Transverse colon (tissue), 4 donors: ENCODE measurements around the gene PLEKHG4B. TPM values are rescaled to one million over a fixed set of nuclear protein-coding genes. Genes with fewer than 3 reads are reported as not detected.

Source experiments
- DNase-seq: peaks from one replicate; pipeline ENCODE4 v3.0.0-alpha.2; 2019
- H3K27ac ChIP-seq, 4 donors: fragments of 200-600 bp; sonication (generic); 2 replicates each; pipeline ENCODE4 v1.5.1; 2016 to 2018; ENCODE audit warnings: inconsistent platforms in 4 of 4
- H3K27me3 ChIP-seq: fragments of 200-600 bp; sonication (generic); 2 replicates; pipeline ENCODE4 v1.5.1; 2017; ENCODE audit warnings: inconsistent platforms
- H3K36me3 ChIP-seq, 4 donors: fragments of 200-600 bp; sonication (generic); 2 replicates each; pipeline ENCODE4 v1.5.1; 2017 to 2019; ENCODE audit warnings: inconsistent platforms in 4 of 4
- H3K4me1 ChIP-seq, 4 donors: fragments of 200-600 bp; sonication (generic); 2 replicates each; pipeline ENCODE4 v1.5.1; 2017 to 2020; ENCODE audit warnings: inconsistent platforms in 4 of 4
- H3K4me3 ChIP-seq, 4 donors: fragments of 200-600 bp; sonication (generic); 1 replicate in 1 of 4; 2 replicates in 3 of 4; pipeline versions ENCODE4 v1.5.1 to v1.6.1; 2017 to 2019; ENCODE audit warnings: inconsistent platforms in 4 of 4
- H3K9me3 ChIP-seq, 2 donors: fragments of 200-600 bp; sonication (generic); 2 replicates each; pipeline ENCODE4 v1.5.1; 2017 to 2019; ENCODE audit warnings: inconsistent platforms in 2 of 2
- CTCF ChIP-seq, 5 experiments: fragments of 200-600 bp in 3 of 5; fragments of 450-650 bp in 2 of 5; sonication (generic) in 3 of 5; IDR thresholded peaks; 1 replicate in 2 of 5; 2 replicates in 3 of 5; pipeline ENCODE4 v1.5.1; 2016 to 2017; ENCODE audit warnings: antibody characterized with exemption in 5 of 5, inconsistent platforms in 3 of 5, mild to moderate bottlenecking in 2 of 5, moderate library complexity in 1 of 5
- EP300 ChIP-seq: sonication (generic); formaldehyde crosslinking; IDR thresholded peaks from one replicate; pipeline ENCODE4 v1.6.1; 2017; ENCODE audit warnings: antibody characterized with exemption, low read depth
- POLR2A ChIP-seq: fragments of 450-650 bp; IDR thresholded peaks from one replicate; pipeline ENCODE4 v1.6.1; 2016; ENCODE audit warnings: antibody characterized with exemption, mild to moderate bottlenecking, moderate library complexity
- POLR2AphosphoS5 ChIP-seq, 3 donors: sonication (generic); formaldehyde crosslinking; IDR thresholded peaks; one replicate each; pipeline ENCODE4 v1.6.1; 2016; ENCODE audit warnings: antibody characterized with exemption in 3 of 3
- WGBS, 2 donors: methylation state at CpG; one replicate each; pipeline ENCODE4 v1.1.5; 2018; ENCODE audit warnings: low coverage in 1 of 2; 5-methylcytosine and 5-hydroxymethylcytosine counted together
- in situ Hi-C, 4 donors: fragments of 200-750 bp; cut with MboI; loops; one replicate each; pipeline versions ENCODE4 v1.15.0 to v1.15.1; 2017; ENCODE audit warnings: low sequenced_read_pairs in 3 of 4, low pct_ligation_motif_present in 1 of 4, low pct_unique_long_range_greater_than_20kb in 1 of 4
- intact Hi-C: fragments of 100-400 bp; cut with DNase I; formaldehyde crosslinking; loops from one replicate; pipeline ENCODE4 v1.15.1; 2023; ENCODE audit warnings: low total_unique reads
- total RNA-seq, 4 donors: library from RNA; depleted of rRNA; stranded (reverse); fragments of >200 nt; gene quantifications; one replicate each; pipeline ENCODE4 v1.1.0, GENCODE V29; 2016

The PLEKHG4B gene
- total RNA-seq, 4 donors from 2014 or later, result under 0.01 to 0.40 (median under 0.01) TPM; not detected in 1

DNA sequence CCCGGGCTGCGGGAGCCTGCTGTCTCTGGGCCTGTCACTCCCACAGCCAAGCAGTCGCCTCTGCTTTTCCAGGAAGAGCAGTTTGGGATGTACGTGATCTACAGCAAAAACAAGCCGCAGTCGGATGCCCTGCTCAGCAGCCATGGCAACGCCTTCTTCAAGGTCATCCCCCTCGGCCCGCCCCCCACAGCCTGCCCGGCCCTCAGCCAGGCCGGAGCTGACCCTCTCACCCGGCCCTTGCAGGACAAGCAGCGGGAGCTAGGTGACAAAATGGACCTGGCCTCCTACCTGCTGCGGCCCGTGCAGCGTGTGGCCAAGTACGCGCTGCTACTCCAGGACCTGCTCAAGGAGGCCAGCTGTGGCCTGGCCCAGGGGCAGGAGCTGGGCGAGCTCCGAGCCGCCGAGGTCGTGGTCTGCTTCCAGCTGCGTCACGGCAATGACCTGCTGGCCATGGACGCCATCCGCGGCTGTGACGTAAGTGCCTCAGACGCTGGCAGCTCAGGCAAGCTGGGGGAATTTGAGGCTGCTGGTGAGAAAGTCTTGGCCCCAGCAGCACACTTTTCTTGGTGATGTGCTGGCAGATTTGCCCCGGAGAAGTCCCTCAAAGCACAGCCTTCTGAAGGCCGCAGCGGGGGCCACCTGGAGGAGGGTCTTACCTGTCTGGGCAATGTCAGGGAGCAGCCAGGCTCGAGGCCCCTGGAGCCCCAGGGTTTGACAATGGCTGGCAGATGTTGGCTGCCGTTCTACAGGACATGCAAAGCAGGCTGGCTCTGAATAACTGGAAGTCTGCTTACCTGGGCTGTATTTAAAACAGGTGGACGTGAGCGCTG lies 79.2 kb downstream of the PLEKHG4B start:
- in situ Hi-C loops, result no loop called here

DNA sequence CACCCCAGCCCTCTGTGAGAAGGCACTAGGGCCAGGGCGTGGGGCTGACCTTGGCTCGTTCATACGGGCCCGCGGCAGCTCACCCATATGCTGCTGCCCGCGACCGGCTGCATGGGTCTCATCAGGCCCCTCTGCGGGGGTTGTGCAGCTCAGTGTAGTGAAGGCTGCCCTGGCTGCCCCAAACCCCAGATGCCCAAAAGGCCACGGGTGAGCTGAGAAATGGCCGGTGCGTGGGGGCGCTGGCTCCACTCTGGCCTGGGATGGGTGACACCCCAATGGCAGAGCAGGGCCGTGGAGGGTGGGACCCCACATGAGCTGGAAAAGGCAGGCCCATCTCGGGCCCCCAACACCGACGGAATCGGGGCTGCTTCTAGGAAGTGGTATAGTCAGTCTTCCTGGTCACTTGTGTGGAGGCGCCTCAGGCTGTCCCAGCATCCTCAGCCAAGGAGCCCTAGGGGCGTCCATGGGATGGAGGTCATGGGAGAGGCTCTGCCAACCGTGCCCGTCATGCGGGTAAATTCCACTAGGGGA lies 79.9 kb downstream of the PLEKHG4B start:
- no peak overlapping the region for H3K27ac ChIP-seq
- TF ChIP-seq EP300, result no peak
- no peak for TF ChIP-seq POLR2A
- no peak for TF ChIP-seq POLR2AphosphoS5 (IDR thresholded peaks at IDR 0.05)
- no peak for TF ChIP-seq CTCF (IDR thresholded peaks at IDR 0.05)
- intact Hi-C loops (no loop called here), in situ Hi-C loops (no loop called here)
- WGBS, 2 donors, result 90% methylated on average over 15 of the region's 23 CpGs; no CpG with 5 or more reads in 1 of the 2 donors
- H3K36me3 ChIP-seq, result no peaks in the 10 kb centered on the region
- no peak overlapping the region for H3K4me3 ChIP-seq
- H3K27me3 ChIP-seq, result no peaks in the 10 kb centered on the region
- no peaks in the 10 kb centered on the region for H3K4me1 ChIP-seq
- no peak for DNase-seq
- no peaks in the 10 kb centered on the region for H3K9me3 ChIP-seq

More for the DNA sequence above, 79.2 kb downstream of the PLEKHG4B start:
- no peaks in the 10 kb centered on the region for H3K36me3 ChIP-seq
- TF ChIP-seq POLR2AphosphoS5 (IDR thresholded peaks at IDR 0.05), result no peak
- TF ChIP-seq POLR2A, result no peak
- TF ChIP-seq CTCF (IDR thresholded peaks at IDR 0.05), result no peak
- TF ChIP-seq EP300, result no peak
- no peak overlapping the region for H3K4me3 ChIP-seq
- WGBS, 2 donors, result 79% methylated on average over 32 of the region's 37 CpGs; no CpG with 5 or more reads in 1 of the 2 donors
- H3K9me3 ChIP-seq, result no peaks in the 10 kb centered on the region
- H3K4me1 ChIP-seq, result no peaks in the 10 kb centered on the region
- no peak for DNase-seq
- H3K27me3 ChIP-seq, result no peaks in the 10 kb centered on the region
- intact Hi-C loops, result no loop called here
- H3K27ac ChIP-seq, result no peak overlapping the region

DNA sequence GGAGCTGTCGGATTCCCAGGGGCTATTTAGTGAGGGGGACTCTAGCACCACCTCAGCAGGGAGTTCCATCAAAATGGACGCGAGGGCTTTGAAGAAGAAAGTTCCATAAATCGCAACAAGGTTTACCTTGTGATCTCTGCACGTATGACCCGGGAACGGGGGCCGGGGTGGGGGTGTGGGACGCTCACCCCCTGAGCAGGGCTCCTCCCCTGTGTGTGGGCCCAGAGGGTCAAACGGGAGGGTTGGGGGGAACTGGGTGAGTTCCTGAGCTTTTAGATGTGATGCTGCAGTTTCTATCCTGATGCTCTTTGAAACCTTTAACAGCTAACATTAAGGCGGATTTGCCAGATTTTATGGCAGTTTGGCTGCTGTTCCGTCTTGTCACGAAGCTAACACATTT lies 80.5 kb downstream of the PLEKHG4B start:
- in situ Hi-C loops (no loop called here), intact Hi-C loops (no loop called here)
- Histone ChIP-seq H3K9me3 (no peaks in the 10 kb centered on the region), H3K4me3 (no peak overlapping the region), H3K36me3 (no peaks in the 10 kb centered on the region), H3K4me1 (no peaks in the 10 kb centered on the region), H3K27me3 (no peaks in the 10 kb centered on the region), H3K27ac (no peak overlapping the region)
- TF ChIP-seq EP300 (no peak), POLR2AphosphoS5 (IDR thresholded peaks at IDR 0.05) (no peak), POLR2A (no peak), CTCF (IDR thresholded peaks at IDR 0.05) (no peak)
- 84% methylated on average over 13 of the region's 13 CpGs; no CpG with 5 or more reads in 1 of the 2 donors for WGBS, 2 donors
- DNase-seq, result no peak

DNA sequence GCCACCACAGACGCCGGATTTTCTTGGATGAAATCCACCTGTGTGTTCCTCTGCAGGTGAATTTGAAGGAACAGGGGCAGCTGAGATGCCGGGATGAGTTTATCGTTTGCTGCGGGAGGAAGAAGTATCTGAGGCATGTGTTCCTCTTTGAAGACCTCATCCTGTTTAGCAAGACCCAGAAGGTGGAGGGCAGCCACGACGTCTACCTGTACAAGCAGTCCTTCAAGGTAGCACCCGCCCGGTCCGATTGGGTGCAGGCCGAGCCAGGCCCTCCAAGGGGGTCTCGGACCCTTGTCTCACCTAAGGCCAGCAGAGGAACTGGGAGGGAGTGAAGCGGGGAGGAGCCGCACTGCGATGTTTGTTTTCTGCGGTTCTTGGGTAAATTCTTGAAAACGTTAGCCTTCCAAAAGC lies 80.9 kb downstream of the PLEKHG4B start:
- 73 to 82% methylated on average over 9 to 17 of the region's 17 CpGs for WGBS, 2 donors
- intact Hi-C loops, result no loop called here
- no peaks in the 10 kb centered on the region for H3K36me3 ChIP-seq
- no peaks in the 10 kb centered on the region for H3K4me1 ChIP-seq
- no peaks in the 10 kb centered on the region for H3K27me3 ChIP-seq
- in situ Hi-C loops, result no loop called here
- H3K4me3 ChIP-seq, result no peak overlapping the region
- no peaks in the 10 kb centered on the region for H3K9me3 ChIP-seq
- no peak for DNase-seq
- H3K27ac ChIP-seq, result no peak overlapping the region
- TF ChIP-seq POLR2A (no peak), POLR2AphosphoS5 (IDR thresholded peaks at IDR 0.05) (no peak), EP300 (no peak)
